Anterior cingulate cortex (tissue), 58 donors: ENCODE results near the gene SH3BP4.
"Not testable (repeated sequence)": the region's sequence is repeated elsewhere in the genome, so short reads cannot be mapped to it uniquely, and the experiment has no call there.

Experiments
- DNase-seq, 58 donors: peaks; one replicate each; lab custom pipeline; 2025; lab: John Stamatoyannopoulos, UW

Gene SH3BP4

DNA sequence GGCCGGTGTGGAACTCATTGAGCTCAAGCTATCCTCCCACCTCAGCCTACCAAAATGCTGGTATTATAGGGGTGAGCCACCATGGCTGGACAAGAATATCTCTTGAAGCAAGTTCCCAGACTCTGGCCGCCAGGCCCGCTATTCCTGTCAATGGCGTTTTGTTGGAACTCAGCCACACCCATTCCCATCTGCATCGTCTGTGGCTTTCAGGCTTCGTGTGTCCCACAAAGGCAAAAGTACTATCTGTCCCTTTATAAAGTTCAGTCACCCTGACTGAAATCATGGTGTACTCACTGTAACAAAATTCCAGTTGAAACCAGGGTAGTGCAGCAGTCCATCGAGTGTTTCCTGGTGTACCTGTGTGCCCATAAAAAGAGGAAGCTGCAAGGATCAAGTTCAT is 96.7 kb downstream of the SH3BP4 start:
- DNase-seq, result peak in 1 of 58 donors; percentile 56

DNA sequence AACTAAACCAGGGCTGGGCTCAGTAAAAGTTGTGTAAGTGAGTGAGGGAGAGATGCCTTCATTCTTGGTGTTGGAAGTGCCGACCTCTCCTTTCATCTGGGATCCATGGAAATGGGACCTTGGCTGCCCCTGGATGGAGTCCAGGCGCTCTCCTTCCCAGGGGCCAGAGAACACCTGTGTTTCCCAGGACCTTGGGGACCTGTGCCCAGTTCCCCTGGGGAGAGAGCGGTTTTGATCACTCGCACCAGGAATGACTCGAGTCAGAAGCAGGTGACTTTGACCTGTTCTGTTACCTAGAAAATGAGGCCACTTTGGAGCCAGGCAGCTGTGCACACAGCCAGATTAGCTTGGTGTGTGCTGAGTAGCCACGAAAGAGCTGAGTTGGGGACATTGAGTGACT is 97.3 kb downstream of the SH3BP4 start:
- no peak for DNase-seq

GRCh38 chr2:235049719-235050118 is 97.9 kb downstream of the SH3BP4 start:
- DNase-seq, result no peak

GRCh38 chr2:235050980-235051351 is 99.1 kb downstream of the SH3BP4 start:
- peak in 56 of 58 donors; percentile 15 to 96 (median 73) for DNase-seq

- no peak for DNase-seq
These were observed 99.8 kb downstream of the SH3BP4 start for GRCh38 chr2:235051436-235052260.

DNA sequence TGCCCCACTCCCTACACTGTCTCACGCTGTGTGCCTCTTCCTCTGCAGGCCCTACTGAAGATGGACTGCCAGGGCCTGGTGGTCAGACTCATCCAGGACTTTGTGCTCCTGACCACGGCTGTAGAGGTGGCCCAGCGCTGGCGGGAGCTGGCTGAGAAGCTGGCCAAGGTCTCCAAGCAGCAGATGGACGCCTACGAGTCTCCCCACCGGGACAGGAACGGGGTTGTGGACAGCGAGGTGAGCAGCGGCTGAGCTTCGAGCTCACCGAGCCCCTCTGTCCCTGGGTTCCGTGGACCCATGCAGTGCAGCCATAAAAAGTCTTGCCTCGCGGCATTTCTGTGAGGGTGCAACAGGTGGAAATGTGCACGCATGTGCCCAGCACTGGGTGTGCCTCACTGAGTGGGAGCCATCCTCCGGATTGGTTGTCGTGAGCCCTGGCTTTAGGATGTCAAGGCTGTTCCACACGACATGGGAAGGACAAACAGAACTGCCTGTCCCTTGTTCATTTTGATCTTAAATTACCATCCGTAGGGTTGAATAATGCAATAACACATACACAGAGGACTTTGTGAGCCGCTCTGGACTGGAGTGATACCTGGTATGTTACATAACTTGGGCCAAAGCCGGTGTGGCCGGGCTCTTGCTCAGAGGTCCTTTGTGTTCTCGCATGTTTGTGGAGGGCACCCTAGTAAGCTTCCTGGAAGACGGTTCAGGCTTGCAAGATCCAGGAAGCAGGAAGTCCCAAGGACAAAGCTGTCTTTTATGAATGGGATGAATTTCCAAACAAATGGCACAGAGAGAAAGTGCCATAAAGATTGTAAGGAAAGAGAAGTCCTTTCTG is 100.9 kb downstream of the SH3BP4 start:
- no peak for DNase-seq

- no peak for DNase-seq
These were observed 101.8 kb downstream of the SH3BP4 start for GRCh38 chr2:235053651-235054050.

DNA sequence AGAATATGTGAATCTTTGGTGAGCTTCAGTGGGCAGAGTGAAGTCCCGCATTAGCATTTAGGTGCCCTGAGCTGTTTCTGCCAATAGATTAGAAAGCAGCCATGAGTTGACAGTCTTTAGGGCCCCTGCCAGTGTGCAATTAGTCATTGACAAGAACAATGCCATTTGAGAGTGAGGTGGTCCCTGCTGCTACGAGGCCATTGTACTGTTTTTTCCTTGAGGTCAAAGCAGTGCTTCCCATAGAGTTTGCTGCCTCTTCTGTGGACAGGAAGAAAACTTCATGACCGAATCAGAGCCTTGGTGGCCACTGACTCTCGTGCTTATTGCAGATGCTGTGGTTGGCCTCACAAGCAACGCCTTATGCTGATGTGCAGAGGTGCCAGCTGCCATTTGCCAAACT is 102.7 kb downstream of the SH3BP4 start:
- no peak for DNase-seq

- no peak for DNase-seq
These were observed 103.1 kb downstream of the SH3BP4 start for GRCh38 chr2:235054919-235055318.

DNA sequence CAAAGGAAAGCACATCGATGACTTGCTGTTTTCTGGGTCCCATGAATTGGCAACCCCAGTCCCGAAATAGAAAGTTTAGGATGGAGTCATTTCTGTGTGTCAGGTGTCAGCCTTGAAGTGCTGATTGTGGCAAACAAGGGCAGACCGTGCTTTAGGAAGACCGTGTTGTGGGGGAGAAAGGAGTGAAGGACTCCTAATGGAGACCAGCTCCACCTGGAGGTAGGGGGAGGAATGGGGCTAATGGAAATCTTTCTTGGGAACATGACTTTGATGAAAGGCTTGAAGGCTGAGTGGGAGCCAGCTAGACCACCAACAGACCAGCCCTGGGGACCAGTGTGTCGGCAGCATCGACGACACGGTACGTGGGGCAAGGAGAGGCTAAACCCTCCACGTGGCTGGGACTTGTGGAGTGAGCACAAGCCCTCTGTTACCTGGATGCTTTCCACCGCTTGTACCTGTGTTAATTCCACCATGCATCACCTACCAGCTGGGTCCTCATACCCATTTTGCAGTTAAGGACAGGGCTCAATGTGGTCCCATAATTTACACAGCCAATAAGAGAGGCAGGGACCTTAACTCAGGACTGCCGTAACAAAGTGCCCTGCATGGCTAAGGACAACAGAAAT is 104.2 kb downstream of the SH3BP4 start:
- peak in 2 of 58 donors; percentile 10 to 11 for DNase-seq

- no peak for DNase-seq
These were observed 105.0 kb downstream of the SH3BP4 start for GRCh38 chr2:235056768-235057167.

- DNase-seq, result not testable (repeated sequence)
These were observed 105.8 kb downstream of the SH3BP4 start for GRCh38 chr2:235057616-235058015.

GRCh38 chr2:235059161-235059560 is 107.3 kb downstream of the SH3BP4 start:
- DNase-seq, result no peak

- no peak for DNase-seq
These were observed 109.8 kb downstream of the SH3BP4 start for GRCh38 chr2:235061656-235062055.

DNA sequence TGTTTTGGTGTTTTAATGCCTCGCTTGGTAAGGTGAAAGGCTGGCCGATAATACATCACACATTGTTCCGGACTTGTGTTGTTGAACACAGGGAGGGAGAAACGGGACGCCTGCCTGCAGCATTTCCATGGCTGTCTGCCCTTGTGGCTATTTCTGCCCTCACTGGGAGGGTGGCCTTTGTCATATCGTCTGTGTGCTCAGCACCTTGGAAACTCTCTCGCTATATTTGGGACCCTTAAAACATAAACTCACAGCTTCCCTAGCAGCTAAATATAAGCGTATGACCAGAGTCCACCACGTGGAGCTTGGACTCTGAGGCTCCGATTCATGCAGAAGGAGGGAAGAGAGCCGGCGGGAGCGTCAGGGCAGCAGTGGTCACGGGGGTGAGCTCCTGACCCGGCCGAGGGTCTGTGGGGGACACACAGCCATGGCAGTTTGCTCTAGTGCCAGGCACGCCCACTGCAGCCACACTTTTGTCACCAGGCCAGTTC is 111.7 kb downstream of the SH3BP4 start:
- DNase-seq, result no peak

GRCh38 chr2:235064976-235065375 is 113.2 kb downstream of the SH3BP4 start:
- peak in 1 of 58 donors; percentile 10 for DNase-seq

DNA sequence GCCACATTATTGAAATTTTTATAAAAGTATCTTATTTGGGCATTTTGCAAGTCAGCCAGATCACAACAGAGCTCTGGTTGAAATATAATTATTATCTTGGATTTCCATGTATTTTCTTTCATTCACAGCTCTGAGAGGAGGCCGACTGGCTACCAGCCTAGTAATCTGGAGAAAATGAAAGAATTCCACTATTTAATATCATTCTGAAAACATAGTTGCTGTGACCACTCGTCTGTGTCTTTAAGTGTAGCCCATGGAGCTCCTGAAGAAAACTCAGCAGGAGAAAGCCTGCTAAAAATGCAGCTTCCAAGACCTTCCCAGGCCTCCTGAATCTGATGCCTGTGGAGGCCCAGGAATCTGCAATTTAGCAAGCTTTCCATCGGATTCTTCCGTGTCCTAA is 114.7 kb downstream of the SH3BP4 start:
- DNase-seq, result no peak

- DNase-seq, result no peak
These were observed 115.1 kb downstream of the SH3BP4 start for GRCh38 chr2:235066895-235067294.

DNA sequence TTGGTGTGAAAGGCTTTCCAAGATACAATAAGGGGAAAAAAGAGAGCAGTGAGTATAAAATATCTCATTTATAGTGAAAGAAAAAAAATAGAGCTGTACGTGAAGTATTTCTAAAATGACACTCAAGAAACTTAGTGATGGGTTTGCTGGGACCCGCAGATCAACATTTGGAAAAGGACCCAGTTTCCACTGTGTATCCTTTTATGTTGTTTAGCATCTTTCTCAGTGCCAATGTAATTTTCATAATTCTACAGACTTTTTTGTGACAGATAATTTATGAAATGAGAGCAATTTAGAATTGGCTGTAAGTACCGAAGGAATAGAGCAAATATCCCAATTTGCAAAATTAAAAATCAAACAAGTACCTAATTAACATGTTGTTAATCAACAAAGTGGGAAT is 116.9 kb downstream of the SH3BP4 start:
- no peak for DNase-seq

DNA sequence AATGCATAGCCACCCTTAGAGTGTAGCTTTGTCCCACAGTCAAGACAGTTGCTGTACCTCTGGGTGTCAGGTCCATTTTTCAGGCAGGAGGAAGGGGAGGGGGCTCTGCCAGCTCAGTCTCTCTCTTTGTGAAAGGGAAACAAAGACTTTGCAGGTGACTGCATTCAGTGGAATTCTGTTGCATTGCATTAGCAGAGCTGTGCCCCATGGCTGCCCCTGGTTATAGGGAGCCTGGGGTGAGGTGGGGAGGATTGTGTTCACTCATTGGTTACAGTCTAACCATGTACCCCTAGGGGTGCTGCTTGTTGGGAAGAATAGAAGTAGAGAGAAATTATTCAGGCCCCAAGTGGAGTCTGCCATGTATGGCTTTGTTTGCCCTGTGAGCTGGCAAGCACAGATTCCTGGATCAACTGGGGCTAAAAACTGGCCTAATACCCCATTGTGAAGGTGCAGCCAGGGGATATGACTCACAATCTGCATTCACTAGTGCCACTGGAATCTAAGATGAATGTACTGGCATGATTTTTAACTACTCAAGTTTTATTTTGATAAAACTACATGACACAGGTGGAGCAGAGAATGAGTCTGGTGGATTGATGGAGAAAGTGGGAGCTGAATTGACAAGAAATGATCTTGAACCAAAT is 118.4 kb downstream of the SH3BP4 start:
- DNase-seq, result no peak
